HEK293 (cell line): ENCODE results near the gene ANXA2.
"Not testable (repeated sequence)": the region's sequence is repeated elsewhere in the genome, so short reads cannot be mapped to it uniquely, and the experiment has no call there.

Experiments used
- CTCF ChIA-PET: fragments of 350-600 bp; formaldehyde crosslinking; extraction: SDS; loops from one replicate; lab custom pipeline; 2021; ENCODE audit warnings: antibody characterized with exemption; lab: Yijun Ruan, JAX
- POLR2A ChIA-PET: fragments of 300-600 bp; formaldehyde crosslinking; extraction: SDS; loops from one replicate; lab custom pipeline; 2020; ENCODE audit warnings: antibody characterized with exemption, inconsistent platforms; lab: Yijun Ruan, JAX
- H3K27ac ChIP-seq: fragments of 200-500 bp; sonication (Bioruptor generic); 2 replicates; pipeline ENCODE4 v1.5.1; 2014; ENCODE audit warnings: low read depth, low read length, control low read depth, inconsistent platforms; ENCODE audit errors: extremely low read depth
- H3K36me3 ChIP-seq, 2 experiments: fragments of 200-500 bp in 1 of 2; sonication (Bioruptor generic) in 1 of 2; 1 replicate in 1 of 2; 2 replicates in 1 of 2; pipeline ENCODE4 v1.5.1; 2014 to 2017; ENCODE audit warnings: inconsistent platforms in 2 of 2, low read length in 2 of 2; ENCODE audit not compliant: control insufficient read depth in 2 of 2, insufficient read depth in 1 of 2
- H3K4me1 ChIP-seq: fragments of 200-500 bp; sonication (Bioruptor generic); 2 replicates; pipeline ENCODE4 v1.5.1; 2014; ENCODE audit warnings: mild to moderate bottlenecking, low read length, inconsistent platforms; ENCODE audit not compliant: control insufficient read depth, insufficient read depth
- H3K4me3 ChIP-seq: 2 replicates; pipeline ENCODE4 v1.5.1; 2011; ENCODE audit warnings: low read depth, mild to moderate bottlenecking, control low read depth, low read length, moderate library complexity
- H3K9me3 ChIP-seq: fragments of 200-500 bp; sonication (Bioruptor generic); 2 replicates; pipeline ENCODE4 v1.5.1; 2014; ENCODE audit warnings: low read depth, low read length, inconsistent platforms; ENCODE audit not compliant: control insufficient read depth, insufficient read depth
- PRDM1 ChIP-seq: fragments of 450-650 bp; formaldehyde crosslinking; IDR thresholded peaks from 2 replicates; pipeline ENCODE4; 2016; ENCODE audit warnings: missing biosample characterization, missing genetic modification characterization
- RBAK ChIP-seq: fragments of 450-650 bp; formaldehyde crosslinking; IDR thresholded peaks from 2 replicates; pipeline ENCODE4 v1.5.1; 2016; ENCODE audit warnings: missing biosample characterization, missing genetic modification characterization
- SCRT2 ChIP-seq: fragments of 450-650 bp; formaldehyde crosslinking; IDR thresholded peaks from 2 replicates; pipeline ENCODE4 v1.5.1; 2016; ENCODE audit warnings: missing biosample characterization, missing genetic modification characterization
- SP2 ChIP-seq: fragments of 450-650 bp; formaldehyde crosslinking; IDR thresholded peaks from 2 replicates; pipeline ENCODE4 v1.5.1; 2016; ENCODE audit warnings: missing biosample characterization, missing genetic modification characterization
- SP7 ChIP-seq: fragments of 450-650 bp; formaldehyde crosslinking; IDR thresholded peaks from 2 replicates; pipeline ENCODE4 v1.5.1; 2016; ENCODE audit warnings: missing biosample characterization, missing genetic modification characterization
- ZBTB17 ChIP-seq: fragments of 450-650 bp; formaldehyde crosslinking; IDR thresholded peaks from 2 replicates; pipeline ENCODE4 v1.5.1; 2016; ENCODE audit warnings: missing biosample characterization, missing genetic modification characterization
- ZNF132 ChIP-seq: fragments of 450-650 bp; formaldehyde crosslinking; IDR thresholded peaks from 2 replicates; pipeline ENCODE4 v1.5.1; 2017; ENCODE audit warnings: missing biosample characterization, missing genetic modification characterization, borderline replicate concordance
- ZNF146 ChIP-seq: fragments of 450-650 bp; formaldehyde crosslinking; IDR thresholded peaks from 2 replicates; pipeline ENCODE4 v1.5.1; 2016; ENCODE audit warnings: missing biosample characterization, missing genetic modification characterization
- ZNF2 ChIP-seq: fragments of 450-650 bp; formaldehyde crosslinking; IDR thresholded peaks from 2 replicates; pipeline ENCODE4 v1.5.1; 2016; ENCODE audit warnings: missing biosample characterization, missing genetic modification characterization
- ZNF248 ChIP-seq: fragments of 450-650 bp; formaldehyde crosslinking; IDR thresholded peaks from 2 replicates; pipeline ENCODE4 v1.5.1; 2017; ENCODE audit warnings: missing biosample characterization, missing genetic modification characterization
- ZNF341 ChIP-seq: fragments of 450-650 bp; formaldehyde crosslinking; IDR thresholded peaks from 2 replicates; pipeline ENCODE4; 2016; ENCODE audit warnings: low read depth, missing biosample characterization, missing genetic modification characterization
- ZNF596 ChIP-seq: fragments of 450-650 bp; IDR thresholded peaks from 2 replicates; pipeline ENCODE4 v1.5.0; 2018; ENCODE audit warnings: missing biosample characterization, mild to moderate bottlenecking, missing genetic modification characterization, moderate library complexity
- ZNF707 ChIP-seq: fragments of 450-650 bp; formaldehyde crosslinking; IDR thresholded peaks from 2 replicates; pipeline ENCODE4 v1.5.1; 2016; ENCODE audit warnings: missing biosample characterization, missing genetic modification characterization
- ZNF768 ChIP-seq: fragments of 450-650 bp; formaldehyde crosslinking; IDR thresholded peaks from 2 replicates; pipeline ENCODE4 v1.5.1; 2018; ENCODE audit warnings: missing biosample characterization, mild to moderate bottlenecking, missing genetic modification characterization
- TF ChIP-seq, protein P1 (sequence below): fragments of 450-650 bp; formaldehyde crosslinking; IDR thresholded peaks from 2 replicates; pipeline ENCODE4 v1.5.1; 2016; ENCODE audit warnings: missing biosample characterization, missing genetic modification characterization, borderline replicate concordance
- TF ChIP-seq, protein P2 (sequence below): fragments of 450-650 bp; formaldehyde crosslinking; IDR thresholded peaks from 2 replicates; pipeline ENCODE4 v1.5.1; 2017; ENCODE audit warnings: missing biosample characterization, missing genetic modification characterization
- TF ChIP-seq, protein P3 (sequence below): fragments of 450-650 bp; formaldehyde crosslinking; IDR thresholded peaks from 2 replicates; pipeline ENCODE4 v1.5.1; 2017; ENCODE audit warnings: missing biosample characterization, missing genetic modification characterization
- TF ChIP-seq, protein P4 (sequence below): fragments of 450-650 bp; formaldehyde crosslinking; conservative IDR thresholded peaks from 2 replicates; pipeline ENCODE4 v1.5.1; 2016; ENCODE audit warnings: low read depth, missing biosample characterization, missing genetic modification characterization

ANXA2 gene

DNA sequence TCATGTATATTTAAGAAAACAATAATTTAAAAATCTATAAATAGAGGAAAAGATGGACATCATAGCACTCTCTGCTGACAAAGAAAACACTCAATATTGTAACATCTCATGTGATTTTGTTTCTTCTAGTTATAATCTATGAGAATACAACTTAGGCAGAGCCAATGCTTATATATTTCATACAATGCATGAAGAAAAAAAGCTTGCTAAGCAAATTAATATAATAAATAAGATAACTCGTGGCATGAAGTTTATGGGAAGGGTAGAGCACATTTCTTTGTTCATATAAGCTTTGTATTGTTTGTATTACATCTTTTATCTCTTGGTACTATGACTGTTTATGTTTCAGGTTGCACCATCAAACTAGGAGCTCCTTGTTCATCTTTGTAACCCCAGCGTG is 7.6 kb upstream of the ANXA2 start:
- no peaks in the 10 kb centered on the region for H3K36me3 ChIP-seq
- TF ChIP-seq SCRT2 (tag by site-specific recombination) = no peak
- TF ChIP-seq ZBTB17 (tag by site-specific recombination) = no peak
- TF ChIP-seq ZNF707 (tag by site-specific recombination) = no peak
- no peak for TF ChIP-seq SP7 (tag by site-specific recombination)
- no peak for TF ChIP-seq ZNF132 (tag by site-specific recombination)
- no peak for TF ChIP-seq SP2 (tag by site-specific recombination)
- no peak for TF ChIP-seq RBAK (tag by site-specific recombination)
- TF ChIP-seq, protein P1, sequence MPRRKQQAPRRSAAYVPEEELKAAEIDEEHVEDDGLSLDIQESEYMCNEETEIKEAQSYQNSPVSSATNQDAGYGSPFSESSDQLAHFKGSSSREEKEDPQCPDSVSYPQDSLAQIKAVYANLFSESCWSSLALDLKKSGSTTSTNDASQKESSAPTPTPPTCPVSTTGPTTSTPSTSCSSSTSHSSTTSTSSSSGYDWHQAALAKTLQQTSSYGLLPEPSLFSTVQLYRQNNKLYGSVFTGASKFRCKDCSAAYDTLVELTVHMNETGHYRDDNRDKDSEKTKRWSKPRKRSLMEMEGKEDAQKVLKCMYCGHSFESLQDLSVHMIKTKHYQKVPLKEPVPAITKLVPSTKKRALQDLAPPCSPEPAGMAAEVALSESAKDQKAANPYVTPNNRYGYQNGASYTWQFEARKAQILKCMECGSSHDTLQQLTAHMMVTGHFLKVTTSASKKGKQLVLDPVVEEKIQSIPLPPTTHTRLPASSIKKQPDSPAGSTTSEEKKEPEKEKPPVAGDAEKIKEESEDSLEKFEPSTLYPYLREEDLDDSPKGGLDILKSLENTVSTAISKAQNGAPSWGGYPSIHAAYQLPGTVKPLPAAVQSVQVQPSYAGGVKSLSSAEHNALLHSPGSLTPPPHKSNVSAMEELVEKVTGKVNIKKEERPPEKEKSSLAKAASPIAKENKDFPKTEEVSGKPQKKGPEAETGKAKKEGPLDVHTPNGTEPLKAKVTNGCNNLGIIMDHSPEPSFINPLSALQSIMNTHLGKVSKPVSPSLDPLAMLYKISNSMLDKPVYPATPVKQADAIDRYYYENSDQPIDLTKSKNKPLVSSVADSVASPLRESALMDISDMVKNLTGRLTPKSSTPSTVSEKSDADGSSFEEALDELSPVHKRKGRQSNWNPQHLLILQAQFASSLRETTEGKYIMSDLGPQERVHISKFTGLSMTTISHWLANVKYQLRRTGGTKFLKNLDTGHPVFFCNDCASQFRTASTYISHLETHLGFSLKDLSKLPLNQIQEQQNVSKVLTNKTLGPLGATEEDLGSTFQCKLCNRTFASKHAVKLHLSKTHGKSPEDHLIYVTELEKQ (tag by site-specific recombination) = no peak
- TF ChIP-seq, protein P2, sequence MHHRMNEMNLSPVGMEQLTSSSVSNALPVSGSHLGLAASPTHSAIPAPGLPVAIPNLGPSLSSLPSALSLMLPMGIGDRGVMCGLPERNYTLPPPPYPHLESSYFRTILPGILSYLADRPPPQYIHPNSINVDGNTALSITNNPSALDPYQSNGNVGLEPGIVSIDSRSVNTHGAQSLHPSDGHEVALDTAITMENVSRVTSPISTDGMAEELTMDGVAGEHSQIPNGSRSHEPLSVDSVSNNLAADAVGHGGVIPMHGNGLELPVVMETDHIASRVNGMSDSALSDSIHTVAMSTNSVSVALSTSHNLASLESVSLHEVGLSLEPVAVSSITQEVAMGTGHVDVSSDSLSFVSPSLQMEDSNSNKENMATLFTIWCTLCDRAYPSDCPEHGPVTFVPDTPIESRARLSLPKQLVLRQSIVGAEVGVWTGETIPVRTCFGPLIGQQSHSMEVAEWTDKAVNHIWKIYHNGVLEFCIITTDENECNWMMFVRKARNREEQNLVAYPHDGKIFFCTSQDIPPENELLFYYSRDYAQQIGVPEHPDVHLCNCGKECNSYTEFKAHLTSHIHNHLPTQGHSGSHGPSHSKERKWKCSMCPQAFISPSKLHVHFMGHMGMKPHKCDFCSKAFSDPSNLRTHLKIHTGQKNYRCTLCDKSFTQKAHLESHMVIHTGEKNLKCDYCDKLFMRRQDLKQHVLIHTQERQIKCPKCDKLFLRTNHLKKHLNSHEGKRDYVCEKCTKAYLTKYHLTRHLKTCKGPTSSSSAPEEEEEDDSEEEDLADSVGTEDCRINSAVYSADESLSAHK (tag by site-specific recombination) = no peak
- TF ChIP-seq PRDM1 (tag by site-specific recombination) = no peak
- TF ChIP-seq, protein P3, sequence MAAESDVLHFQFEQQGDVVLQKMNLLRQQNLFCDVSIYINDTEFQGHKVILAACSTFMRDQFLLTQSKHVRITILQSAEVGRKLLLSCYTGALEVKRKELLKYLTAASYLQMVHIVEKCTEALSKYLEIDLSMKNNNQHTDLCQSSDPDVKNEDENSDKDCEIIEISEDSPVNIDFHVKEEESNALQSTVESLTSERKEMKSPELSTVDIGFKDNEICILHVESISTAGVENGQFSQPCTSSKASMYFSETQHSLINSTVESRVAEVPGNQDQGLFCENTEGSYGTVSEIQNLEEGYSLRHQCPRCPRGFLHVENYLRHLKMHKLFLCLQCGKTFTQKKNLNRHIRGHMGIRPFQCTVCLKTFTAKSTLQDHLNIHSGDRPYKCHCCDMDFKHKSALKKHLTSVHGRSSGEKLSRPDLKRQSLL (tag by site-specific recombination) = no peak
- TF ChIP-seq, protein P4, sequence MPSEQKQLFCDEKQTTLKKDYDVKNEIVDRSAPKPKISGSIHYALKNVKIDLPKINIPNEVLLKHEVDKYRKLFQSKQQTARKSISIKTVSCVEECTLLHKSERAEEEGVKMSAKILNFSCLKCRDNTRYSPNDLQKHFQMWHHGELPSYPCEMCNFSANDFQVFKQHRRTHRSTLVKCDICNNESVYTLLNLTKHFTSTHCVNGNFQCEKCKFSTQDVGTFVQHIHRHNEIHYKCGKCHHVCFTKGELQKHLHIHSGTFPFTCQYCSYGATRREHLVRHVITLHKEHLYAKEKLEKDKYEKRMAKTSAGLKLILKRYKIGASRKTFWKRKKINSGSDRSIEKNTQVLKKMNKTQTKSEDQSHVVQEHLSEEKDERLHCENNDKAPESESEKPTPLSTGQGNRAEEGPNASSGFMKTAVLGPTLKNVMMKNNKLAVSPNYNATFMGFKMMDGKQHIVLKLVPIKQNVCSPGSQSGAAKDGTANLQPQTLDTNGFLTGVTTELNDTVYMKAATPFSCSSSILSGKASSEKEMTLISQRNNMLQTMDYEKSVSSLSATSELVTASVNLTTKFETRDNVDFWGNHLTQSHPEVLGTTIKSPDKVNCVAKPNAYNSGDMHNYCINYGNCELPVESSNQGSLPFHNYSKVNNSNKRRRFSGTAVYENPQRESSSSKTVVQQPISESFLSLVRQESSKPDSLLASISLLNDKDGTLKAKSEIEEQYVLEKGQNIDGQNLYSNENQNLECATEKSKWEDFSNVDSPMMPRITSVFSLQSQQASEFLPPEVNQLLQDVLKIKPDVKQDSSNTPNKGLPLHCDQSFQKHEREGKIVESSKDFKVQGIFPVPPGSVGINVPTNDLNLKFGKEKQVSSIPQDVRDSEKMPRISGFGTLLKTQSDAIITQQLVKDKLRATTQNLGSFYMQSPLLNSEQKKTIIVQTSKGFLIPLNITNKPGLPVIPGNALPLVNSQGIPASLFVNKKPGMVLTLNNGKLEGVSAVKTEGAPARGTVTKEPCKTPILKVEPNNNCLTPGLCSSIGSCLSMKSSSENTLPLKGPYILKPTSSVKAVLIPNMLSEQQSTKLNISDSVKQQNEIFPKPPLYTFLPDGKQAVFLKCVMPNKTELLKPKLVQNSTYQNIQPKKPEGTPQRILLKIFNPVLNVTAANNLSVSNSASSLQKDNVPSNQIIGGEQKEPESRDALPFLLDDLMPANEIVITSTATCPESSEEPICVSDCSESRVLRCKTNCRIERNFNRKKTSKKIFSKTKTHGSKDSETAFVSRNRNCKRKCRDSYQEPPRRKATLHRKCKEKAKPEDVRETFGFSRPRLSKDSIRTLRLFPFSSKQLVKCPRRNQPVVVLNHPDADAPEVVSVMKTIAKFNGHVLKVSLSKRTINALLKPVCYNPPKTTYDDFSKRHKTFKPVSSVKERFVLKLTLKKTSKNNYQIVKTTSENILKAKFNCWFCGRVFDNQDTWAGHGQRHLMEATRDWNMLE = no peak
- TF ChIP-seq ZNF341 (tag by site-specific recombination) = no peak
- TF ChIP-seq ZNF768 (tag by site-specific recombination) = no peak
- no peak for TF ChIP-seq ZNF146 (tag by site-specific recombination)
- TF ChIP-seq ZNF248 = no peak
- TF ChIP-seq ZNF2 (tag by site-specific recombination) = no peak
- TF ChIP-seq ZNF596 (tag by site-specific recombination) = no peak
- TF ChIP-seq, all 188 proteins: peak for 0
- Histone ChIP-seq H3K4me3 (no peak overlapping the region), H3K27ac (no peak overlapping the region), H3K9me3 (no peaks in the 10 kb centered on the region), H3K4me1 (no peaks in the 10 kb centered on the region)
- ChIA-PET CTCF (interaction anchor here (0.6 kb wide), 2 partner anchors 20 to 27 kb away, joined by 3 to 4 read pairs; no protein-coding TSS in a partner anchor), POLR2A (no interaction called here)

DNA sequence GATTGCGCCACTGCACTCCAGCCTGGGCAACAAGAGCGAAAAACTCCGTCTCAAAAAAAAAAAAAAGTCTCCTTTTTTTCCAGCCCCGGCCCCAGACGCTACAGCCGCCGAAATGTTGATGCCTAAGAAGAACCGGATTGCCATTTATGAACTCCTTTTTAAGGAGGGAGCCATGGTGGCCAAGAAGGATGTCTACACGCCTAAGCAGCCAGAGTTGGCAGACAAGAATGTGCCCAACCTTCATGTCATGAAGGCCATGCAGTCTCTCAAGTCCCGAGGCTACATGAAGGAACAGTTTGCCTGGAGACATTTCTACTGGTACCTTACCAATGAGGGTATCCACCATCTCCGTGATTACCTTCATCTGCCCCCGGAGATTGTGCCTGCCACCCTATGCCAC is 6.6 kb upstream of the ANXA2 start:
- CTCF ChIA-PET, H3K36me3 ChIP-seq, H3K9me3 ChIP-seq, POLR2A ChIA-PET, H3K4me1 ChIP-seq, H3K4me3 ChIP-seq, H3K27ac ChIP-seq: not testable (repeated sequence)
